Smooth muscle cell (in vitro differentiated cells): ENCODE results near the gene ADK. TPM values are rescaled to one million over a fixed set of nuclear protein-coding genes. Genes with fewer than 3 reads are reported as not detected.

ENCODE experiments used
- DNase-seq: peaks from one replicate; lab custom pipeline; 2025; ENCODE audit not compliant: unreplicated experiment; lab: John Stamatoyannopoulos, UW
- H2AFZ ChIP-seq: fragments of 200-600 bp; sonication (generic); 2 replicates; pipeline ENCODE4 v1.6.0; 2016; ENCODE audit warnings: antibody characterized with exemption, low read depth, mild to moderate bottlenecking
- H3F3A ChIP-seq: fragments of 200-600 bp; sonication (generic); 2 replicates; pipeline ENCODE4 v1.6.0; 2017; ENCODE audit warnings: antibody characterized with exemption, low read depth
- H3K27ac ChIP-seq: fragments of 200-600 bp; sonication (generic); 2 replicates; pipeline ENCODE4 v1.5.1; 2016; ENCODE audit warnings: low read depth, mild to moderate bottlenecking
- H3K27me3 ChIP-seq: fragments of 200-600 bp; sonication (generic); 2 replicates; pipeline ENCODE4 v1.6.1; 2016; ENCODE audit warnings: low read depth, mild to moderate bottlenecking
- H3K36me3 ChIP-seq: fragments of 200-600 bp; sonication (generic); 2 replicates; pipeline ENCODE4 v1.5.1; 2016; ENCODE audit warnings: low read depth
- H3K4me1 ChIP-seq: fragments of 200-600 bp; sonication (generic); 2 replicates; pipeline ENCODE4 v1.5.1; 2016; ENCODE audit warnings: low read depth
- H3K4me2 ChIP-seq: fragments of 200-600 bp; sonication (generic); 2 replicates; pipeline ENCODE4 v1.6.0; 2016; ENCODE audit warnings: mild to moderate bottlenecking
- H3K4me3 ChIP-seq: fragments of 200-600 bp; sonication (generic); 2 replicates; pipeline ENCODE4 v1.5.1; 2016; ENCODE audit warnings: mild to moderate bottlenecking
- H3K79me2 ChIP-seq: fragments of 200-600 bp; sonication (generic); 2 replicates; pipeline ENCODE4 v1.6.0; 2016; ENCODE audit warnings: low read depth, mild to moderate bottlenecking
- H3K9ac ChIP-seq: fragments of 200-600 bp; sonication (generic); 2 replicates; pipeline ENCODE4 v1.6.0; 2016; ENCODE audit warnings: low read depth
- H3K9me3 ChIP-seq: fragments of 200-600 bp; sonication (generic); replicated peaks from 2 replicates; pipeline ENCODE4 v1.5.1; 2016; ENCODE audit warnings: low read depth
- H4K20me1 ChIP-seq: fragments of 200-600 bp; sonication (generic); 2 replicates; pipeline ENCODE4 v1.6.0; 2016; ENCODE audit warnings: low read depth
- CTCF ChIP-seq: fragments of 200-600 bp; sonication (generic); IDR thresholded peaks from 2 replicates; pipeline ENCODE4 v1.5.1; 2017; ENCODE audit warnings: borderline replicate concordance, mild to moderate bottlenecking, antibody characterized with exemption; ENCODE audit not compliant: insufficient read depth, poor library complexity, severe bottlenecking
- WGBS: methylation state at CpG from one replicate; pipeline ENCODE4 v1.1.7; 2016; ENCODE audit warnings: low lambda C conversion rate; 5-methylcytosine and 5-hydroxymethylcytosine counted together
- polyA plus RNA-seq: library from polyadenylated mRNA; unstranded; fragments of >200 nt; fragmentation: Nextera tagmentation; extraction: Ambion mirVana; gene quantifications from 2 replicates; pipeline ENCODE4 v1.2.1, GENCODE V29; 2016
- total RNA-seq: library from RNA; depleted of rRNA; stranded (reverse); fragments of >200 nt; gene quantifications from 2 replicates; pipeline ENCODE4 v1.2.3, GENCODE V29; 2014

Gene ADK
- total and polyA plus RNA-seq, 2 experiments from 2014 or later = 19.4 to 25.1 TPM

GRCh38 chr10:74752371-74753040, 601.5 kb downstream of the ADK start:
- TF ChIP-seq CTCF = no peak
- H3K4me2 ChIP-seq = no peak overlapping the region
- H4K20me1 ChIP-seq = no peaks in the 10 kb centered on the region
- no peak overlapping the region for H2AFZ ChIP-seq
- H3K27ac ChIP-seq = no peak overlapping the region
- no peaks in the 10 kb centered on the region for H3F3A ChIP-seq
- WGBS = 96% methylated on average over 6 of the region's 6 CpGs
- H3K27me3 ChIP-seq = no peaks in the 10 kb centered on the region
- no peaks in the 10 kb centered on the region for H3K4me1 ChIP-seq
- DNase-seq = no peak
- no peaks in the 10 kb centered on the region for H3K36me3 ChIP-seq
- H3K79me2 ChIP-seq = no peaks in the 10 kb centered on the region
- H3K9ac ChIP-seq = no peak overlapping the region
- H3K9me3 ChIP-seq = no peaks in the 10 kb centered on the region
- no peak overlapping the region for H3K4me3 ChIP-seq

GRCh38 chr10:74753442-74754211, 602.6 kb downstream of the ADK start:
- H2AFZ ChIP-seq = no peak overlapping the region

GRCh38 chr10:74754381-74754821, 603.4 kb downstream of the ADK start:
- Histone ChIP-seq H3K36me3 (no peaks in the 10 kb centered on the region), H3K27me3 (no peaks in the 10 kb centered on the region), H3K4me1 (no peaks in the 10 kb centered on the region), H3K9me3 (no peaks in the 10 kb centered on the region), H3K9ac (no peak overlapping the region), H3K27ac (no peak overlapping the region), H3K79me2 (no peaks in the 10 kb centered on the region), H3F3A (no peaks in the 10 kb centered on the region), H4K20me1 (no peaks in the 10 kb centered on the region), H2AFZ (no peak overlapping the region), H3K4me3 (no peak overlapping the region), H3K4me2 (no peak overlapping the region)
- DNase-seq = no peak
- WGBS = 83% methylated on average over 8 of the region's 8 CpGs
- no peak for TF ChIP-seq CTCF

More at GRCh38 chr10:74753442-74754211, 602.6 kb downstream of the ADK start:
- no peaks in the 10 kb centered on the region for H3K4me1 ChIP-seq
- H3K79me2 ChIP-seq = no peaks in the 10 kb centered on the region
- H3K27me3 ChIP-seq = no peaks in the 10 kb centered on the region
- H3K27ac ChIP-seq = no peak overlapping the region
- no peak for DNase-seq
- no peaks in the 10 kb centered on the region for H3F3A ChIP-seq
- TF ChIP-seq CTCF = no peak
- no peak overlapping the region for H3K4me3 ChIP-seq
- no peaks in the 10 kb centered on the region for H3K36me3 ChIP-seq
- H3K4me2 ChIP-seq = no peak overlapping the region
- 81% methylated on average over 17 of the region's 17 CpGs for WGBS
- no peak overlapping the region for H3K9ac ChIP-seq
- no peaks in the 10 kb centered on the region for H4K20me1 ChIP-seq
- no peaks in the 10 kb centered on the region for H3K9me3 ChIP-seq
